Ascending aorta (tissue), 2 donors: ENCODE data around the gene ATG12. TPM values are rescaled to one million over a fixed set of nuclear protein-coding genes. Genes with fewer than 3 reads are reported as not detected.

ENCODE experiments used
- DNase-seq, 2 donors: peaks; one replicate each; pipeline ENCODE4 v3.0.0-alpha.2; 2019; ENCODE audit warnings: low spot score in 2 of 2
- H3K27ac ChIP-seq, 2 donors: fragments of 200-600 bp; sonication (generic); one replicate each; pipeline ENCODE4 v1.5.1; 2016 to 2017; ENCODE audit warnings: mild to moderate bottlenecking in 1 of 2
- H3K27me3 ChIP-seq: fragments of 200-600 bp; sonication (generic); one replicate; pipeline ENCODE4 v1.5.1; 2017
- H3K36me3 ChIP-seq, 2 donors: fragments of 200-600 bp; sonication (generic); one replicate each; pipeline ENCODE4 v1.5.1; 2016
- H3K4me1 ChIP-seq, 2 donors: fragments of 200-600 bp; sonication (generic); one replicate each; pipeline ENCODE4 v1.5.1; 2016 to 2017; ENCODE audit warnings: mild to moderate bottlenecking in 1 of 2
- H3K4me3 ChIP-seq, 2 donors: fragments of 200-600 bp; sonication (generic); one replicate each; pipeline ENCODE4 v1.5.1; 2016 to 2017; ENCODE audit warnings: mild to moderate bottlenecking in 1 of 2
- H3K9me3 ChIP-seq, 2 donors: fragments of 200-600 bp; sonication (generic); one replicate each; pipeline ENCODE4 v1.5.1; 2016
- CTCF ChIP-seq, 3 experiments: fragments of 200-600 bp in 2 of 3; fragments of 450-650 bp in 1 of 3; sonication (generic) in 2 of 3; IDR thresholded peaks; one replicate each; pipeline ENCODE4 v1.5.1; 2016 to 2019; ENCODE audit warnings: antibody characterized with exemption in 3 of 3, mild to moderate bottlenecking in 1 of 3, moderate library complexity in 1 of 3
- intact Hi-C: fragments of 100-400 bp; cut with DNase I; formaldehyde crosslinking; loops from one replicate; pipeline ENCODE4 v1.15.1; 2023
- total RNA-seq: library from RNA; depleted of rRNA; stranded (reverse); fragments of >200 nt; gene quantifications from one replicate; pipeline ENCODE4 v1.1.0, GENCODE V29; 2016

Gene ATG12
- total RNA-seq, 1 donor from 2014 or later = 30.3 TPM

GRCh38 chr5:115849258-115849798, 8.0 kb upstream of the ATG12 start:
- TF ChIP-seq CTCF (IDR thresholded peaks at IDR 0.05) = no peak
- intact Hi-C loops = loop anchor here (5.0 kb wide), 1 partner anchor 218 kb away; no protein-coding TSS in a partner anchor
- no peak for DNase-seq
- H3K27ac ChIP-seq = no peak overlapping the region
- no peaks in the 10 kb centered on the region for H3K9me3 ChIP-seq
- no peak overlapping the region for H3K4me3 ChIP-seq
- H3K27me3 ChIP-seq = no peaks in the 10 kb centered on the region
- peaks cover 0 to 17% of the 10 kb centered on the region in 2 donors for H3K4me1 ChIP-seq
- no peaks in the 10 kb centered on the region for H3K36me3 ChIP-seq

GRCh38 chr5:115847290-115847689, 5.9 kb upstream of the ATG12 start:
- intact Hi-C loops = loop anchor here (5.0 kb wide), 1 partner anchor 220 kb away; no protein-coding TSS in a partner anchor
- no peak overlapping the region for H3K4me3 ChIP-seq
- H3K36me3 ChIP-seq = no peaks in the 10 kb centered on the region
- DNase-seq = no peak
- H3K4me1 ChIP-seq = peaks cover 0 to 21% of the 10 kb centered on the region in 2 donors
- H3K27ac ChIP-seq = no peak overlapping the region
- H3K27me3 ChIP-seq = no peaks in the 10 kb centered on the region
- no peak for TF ChIP-seq CTCF (IDR thresholded peaks at IDR 0.05)
- no peaks in the 10 kb centered on the region for H3K9me3 ChIP-seq

- H3K9me3 ChIP-seq = no peaks in the 10 kb centered on the region
- no peaks in the 10 kb centered on the region for H3K36me3 ChIP-seq
- peaks cover 5 to 20% of the 10 kb centered on the region in 2 donors for H3K4me1 ChIP-seq
- H3K27me3 ChIP-seq = no peaks in the 10 kb centered on the region
- no peak for DNase-seq
- H3K27ac ChIP-seq = peak overlapping the region; percentile 41 to 70
- intact Hi-C loops = loop anchor here (5.0 kb wide), 3 partner anchors 243 to 677 kb away; partner anchors contain the start of genes CCDC112, COMMD10 and TRIM36
- TF ChIP-seq CTCF (IDR thresholded peaks at IDR 0.05) = no peak
- H3K4me3 ChIP-seq = peak overlapping the region; percentile 91 to 92
Measured at GRCh38 chr5:115844321-115844817, 3.0 kb upstream of the ATG12 start.

- no peaks in the 10 kb centered on the region for H3K36me3 ChIP-seq
- DNase-seq = no peak
- no peak for TF ChIP-seq CTCF (IDR thresholded peaks at IDR 0.05)
- H3K27ac ChIP-seq = peak overlapping the region; percentile 41 to 70
- intact Hi-C loops = loop anchor here (5.0 kb wide), 3 partner anchors 244 to 676 kb away; partner anchors contain the start of genes CCDC112, COMMD10 and TRIM36
- peaks cover 5 to 28% of the 10 kb centered on the region in 2 donors for H3K4me1 ChIP-seq
- H3K27me3 ChIP-seq = no peaks in the 10 kb centered on the region
- peak overlapping the region; percentile 91 to 92 for H3K4me3 ChIP-seq
- no peaks in the 10 kb centered on the region for H3K9me3 ChIP-seq
Measured at GRCh38 chr5:115843444-115844130, 2.2 kb upstream of the ATG12 start.

GRCh38 chr5:115842952-115843351, 1.6 kb upstream of the ATG12 start:
- DNase-seq = no peak

More at GRCh38 chr5:115842952-115843351, 1.6 kb upstream of the ATG12 start:
- Histone ChIP-seq H3K4me3 (peak overlapping the region; percentile 91 to 92), H3K27ac (peak overlapping the region; percentile 94 to 96), H3K9me3 (no peaks in the 10 kb centered on the region), H3K4me1 (peaks cover 5 to 32% of the 10 kb centered on the region in 2 donors), H3K27me3 (no peaks in the 10 kb centered on the region), H3K36me3 (no peaks in the 10 kb centered on the region)
- intact Hi-C loops = loop anchor here (5.0 kb wide), 3 partner anchors 244 to 676 kb away; partner anchors contain the start of genes CCDC112, COMMD10 and TRIM36
- no peak for TF ChIP-seq CTCF (IDR thresholded peaks at IDR 0.05)
